Lower lobe of right lung (tissue), 2 donors: ENCODE results near the gene DLGAP1. TPM values are rescaled to one million over a fixed set of nuclear protein-coding genes. Genes with fewer than 3 reads are reported as not detected.

Experiments used
- ATAC-seq, 2 donors: fragments of 200-7000 bp; cut with Tn5 transposase; one replicate each; pipeline ENCODE4 v1.9.1; 2020 to 2022; ENCODE audit warnings: mild to moderate bottlenecking in 2 of 2, moderate library complexity in 2 of 2
- DNase-seq: peaks from one replicate; pipeline ENCODE4 v3.0.0-alpha.2; 2020
- H3K27ac ChIP-seq: fragments of 200-600 bp; one replicate; pipeline ENCODE4 v1.8.0; 2022
- H3K27me3 ChIP-seq: fragments of 200-600 bp; one replicate; pipeline ENCODE4 v1.8.0; 2022; ENCODE audit warnings: low read depth
- H3K36me3 ChIP-seq: fragments of 200-600 bp; one replicate; pipeline ENCODE4 v1.8.0; 2022; ENCODE audit warnings: mild to moderate bottlenecking
- H3K4me1 ChIP-seq: fragments of 200-600 bp; one replicate; pipeline ENCODE4 v1.8.0; 2022
- H3K4me3 ChIP-seq: fragments of 200-600 bp; one replicate; pipeline ENCODE4 v1.8.0; 2022; ENCODE audit warnings: mild to moderate bottlenecking
- H3K9me3 ChIP-seq: fragments of 200-600 bp; one replicate; pipeline ENCODE4 v1.8.0; 2022
- CTCF ChIP-seq: fragments of 200-600 bp; IDR thresholded peaks from one replicate; pipeline ENCODE4 v1.8.0; 2022; ENCODE audit warnings: antibody characterized with exemption, mild to moderate bottlenecking
- intact Hi-C: fragments of 100-400 bp; cut with DNase I; formaldehyde crosslinking; loops from one replicate; pipeline ENCODE4 v1.11.0; 2022
- total RNA-seq: library from RNA; stranded (reverse); fragmentation: NEBNext Ultra II Directional; extraction: Animal tissue kit (Norgen Biotek cat#: 25700); gene quantifications from one replicate; pipeline ENCODE4 v1.2.1, GENCODE V29; 2021
- donor health status: DM: no; HTN: yes; CAD: no; lungs with severe emphysema.

DLGAP1 gene
- total RNA-seq, 1 donor from 2014 or later, result 3.8 TPM

GRCh38 chr18:4242431-4243161 is 212.5 kb downstream of the DLGAP1 start:
- H3K4me3 ChIP-seq, result no peak overlapping the region
- H3K9me3 ChIP-seq, result no peaks in the 10 kb centered on the region
- H3K36me3 ChIP-seq, result no peaks in the 10 kb centered on the region
- intact Hi-C loops, result no loop called here
- no peak overlapping the region for H3K27ac ChIP-seq
- H3K4me1 ChIP-seq, result no peaks in the 10 kb centered on the region
- DNase-seq (no peak), ATAC-seq (peak in 1 of 2 donors; percentile 25)
- TF ChIP-seq CTCF, result no peak
- H3K27me3 ChIP-seq, result no peaks in the 10 kb centered on the region

GRCh38 chr18:4241090-4241617 is 214.0 kb downstream of the DLGAP1 start:
- TF ChIP-seq CTCF, result no peak
- intact Hi-C loops, result no loop called here
- no peak for ATAC-seq
- Histone ChIP-seq H3K27ac (no peak overlapping the region), H3K4me1 (no peaks in the 10 kb centered on the region), H3K4me3 (no peak overlapping the region), H3K9me3 (no peaks in the 10 kb centered on the region), H3K36me3 (no peaks in the 10 kb centered on the region), H3K27me3 (no peaks in the 10 kb centered on the region)
- DNase-seq, result no peak

GRCh38 chr18:4238966-4239365 is 216.1 kb downstream of the DLGAP1 start:
- Histone ChIP-seq H3K27me3 (no peaks in the 10 kb centered on the region), H3K4me3 (no peak overlapping the region), H3K4me1 (no peaks in the 10 kb centered on the region), H3K27ac (no peak overlapping the region), H3K36me3 (no peaks in the 10 kb centered on the region), H3K9me3 (no peaks in the 10 kb centered on the region)
- TF ChIP-seq CTCF, result no peak
- intact Hi-C loops, result no loop called here
- DNase-seq (no peak), ATAC-seq (no peak)

GRCh38 chr18:4237664-4238041 is 217.5 kb downstream of the DLGAP1 start:
- no peak overlapping the region for H3K27ac ChIP-seq
- no peak for ATAC-seq
- intact Hi-C loops, result no loop called here

GRCh38 chr18:4236940-4237663 is 218.0 kb downstream of the DLGAP1 start:
- DNase-seq (no peak), ATAC-seq (no peak)
- Histone ChIP-seq H3K36me3 (no peaks in the 10 kb centered on the region), H3K27ac (no peak overlapping the region), H3K4me3 (no peak overlapping the region), H3K9me3 (no peaks in the 10 kb centered on the region), H3K4me1 (no peaks in the 10 kb centered on the region), H3K27me3 (no peaks in the 10 kb centered on the region)
- TF ChIP-seq CTCF, result no peak
- intact Hi-C loops, result no loop called here

More at GRCh38 chr18:4237664-4238041, 217.5 kb downstream of the DLGAP1 start:
- Histone ChIP-seq H3K27me3 (no peaks in the 10 kb centered on the region), H3K9me3 (no peaks in the 10 kb centered on the region), H3K4me1 (no peaks in the 10 kb centered on the region), H3K36me3 (no peaks in the 10 kb centered on the region), H3K4me3 (no peak overlapping the region)
- no peak for DNase-seq
- no peak for TF ChIP-seq CTCF
